NCI-H345 (cell line): ENCODE results near the gene DCLK2.

Source experiments
- DNase-seq: peaks from one replicate; lab custom pipeline; 2025; lab: John Stamatoyannopoulos, UW

Gene DCLK2

GRCh38 chr4:150070464-150071170 lies 7.6 kb upstream of the DCLK2 start:
- DNase-seq: no peak

GRCh38 chr4:150072471-150072870 lies 5.8 kb upstream of the DCLK2 start:
- DNase-seq: no peak

DNA sequence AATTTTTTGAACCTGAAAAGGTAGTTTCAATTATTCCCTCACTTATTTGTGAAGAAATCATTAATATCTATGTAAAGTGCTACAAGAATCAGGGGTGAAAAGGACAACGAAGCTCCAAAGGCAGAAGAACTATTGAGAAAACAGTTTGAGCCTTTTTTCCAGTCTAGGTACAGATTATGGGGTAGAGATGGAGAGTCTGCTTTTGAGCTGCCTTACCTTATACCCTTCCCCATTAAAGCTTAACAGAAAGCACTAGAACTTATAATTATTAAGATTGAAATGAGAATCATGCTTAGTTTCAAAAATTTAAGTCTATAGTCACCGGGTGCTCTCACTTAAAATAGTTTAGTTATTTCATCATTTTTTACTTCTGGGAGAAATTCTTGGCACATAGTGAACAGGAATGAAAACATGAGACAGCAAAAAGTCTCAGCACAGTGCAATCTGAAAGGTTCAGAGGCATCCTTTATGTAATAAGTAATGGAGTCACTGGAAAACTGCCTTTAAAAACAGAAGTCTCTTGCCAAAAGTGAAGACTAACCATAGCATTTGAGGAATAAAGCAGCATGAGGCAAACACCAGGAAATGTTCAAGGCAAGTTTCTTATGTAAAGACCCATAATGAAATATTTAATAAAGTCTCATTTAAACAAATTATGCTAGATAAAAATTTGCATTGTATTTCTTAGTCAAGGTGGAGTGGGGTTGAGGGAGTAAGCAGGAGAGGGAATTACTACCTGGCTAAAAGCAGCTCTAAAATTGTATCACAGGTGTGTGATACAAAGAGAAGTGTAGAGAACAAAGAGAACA lies 5.1 kb upstream of the DCLK2 start:
- DNase-seq: no peak

DNA sequence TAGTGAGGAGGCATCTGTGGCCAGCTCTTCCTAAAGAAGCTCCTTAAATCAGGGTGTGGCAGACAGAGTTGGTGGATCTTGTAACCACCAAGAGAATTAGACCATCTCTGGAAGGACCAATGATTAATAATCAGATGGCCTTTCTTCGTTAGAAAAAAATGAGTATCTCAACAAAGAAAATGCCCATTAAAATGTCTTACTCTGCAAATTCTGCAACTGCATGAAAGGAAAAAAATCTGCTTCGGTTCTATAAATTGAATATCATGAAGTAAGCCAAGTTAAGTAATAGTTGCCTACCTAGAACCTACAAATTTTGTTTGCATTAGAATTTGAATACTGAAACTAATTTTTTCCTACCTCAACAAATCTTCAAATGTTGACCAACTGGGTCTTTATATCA lies 4.2 kb upstream of the DCLK2 start:
- no peak for DNase-seq

DNA sequence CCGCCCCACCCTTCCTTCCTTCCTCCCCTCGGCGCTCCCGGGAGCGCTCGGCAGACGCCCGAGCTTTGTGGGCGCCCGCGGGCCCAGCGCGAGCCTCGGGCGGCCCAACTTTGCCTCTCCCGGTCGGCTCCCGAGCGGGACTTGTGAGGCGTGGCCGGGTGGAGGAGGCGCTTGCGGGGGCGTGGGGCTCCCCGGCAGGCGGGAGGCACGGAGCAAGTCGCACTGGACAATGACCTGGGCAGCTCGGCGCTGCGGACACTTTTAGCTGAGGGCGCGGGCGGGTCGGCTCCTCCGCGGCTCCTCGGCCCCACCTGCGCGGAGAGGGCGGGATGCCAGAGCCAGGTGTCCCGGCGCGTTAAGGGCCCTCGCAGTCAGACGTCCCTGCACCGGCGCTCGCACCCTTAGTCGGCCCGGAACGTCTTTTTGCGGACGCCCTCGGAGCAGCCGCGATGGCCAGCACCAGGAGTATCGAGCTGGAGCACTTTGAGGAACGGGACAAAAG lies 385 bp downstream of the DCLK2 start:
- DNase-seq: peak; percentile 36

- DNase-seq: peak; percentile 68
Observed at GRCh38 chr4:150079081-150079581, 886 bp downstream of the DCLK2 start.

GRCh38 chr4:150080337-150080736 lies 2.1 kb downstream of the DCLK2 start:
- no peak for DNase-seq

GRCh38 chr4:150080875-150081274 lies 2.6 kb downstream of the DCLK2 start:
- no peak for DNase-seq

DNA sequence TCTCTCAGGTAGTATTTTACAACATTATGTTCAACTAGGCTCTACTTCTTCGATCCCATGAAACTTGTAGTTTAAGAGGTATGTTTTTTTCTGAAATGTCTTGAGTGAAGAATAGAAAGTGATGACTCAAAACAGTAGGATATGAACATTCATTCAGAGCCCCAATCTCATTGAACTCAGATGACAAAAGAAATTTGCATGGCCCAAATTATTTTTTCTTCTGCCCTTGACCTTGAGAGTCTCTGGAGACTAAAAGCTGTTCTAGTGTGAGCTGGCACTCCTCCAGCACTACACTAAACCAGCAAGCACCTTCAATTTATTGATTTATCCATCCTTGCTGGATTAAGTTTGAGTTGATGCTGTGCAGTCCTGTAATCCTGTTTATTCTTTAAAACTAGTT lies 4.0 kb downstream of the DCLK2 start:
- peak; percentile 32 for DNase-seq

DNA sequence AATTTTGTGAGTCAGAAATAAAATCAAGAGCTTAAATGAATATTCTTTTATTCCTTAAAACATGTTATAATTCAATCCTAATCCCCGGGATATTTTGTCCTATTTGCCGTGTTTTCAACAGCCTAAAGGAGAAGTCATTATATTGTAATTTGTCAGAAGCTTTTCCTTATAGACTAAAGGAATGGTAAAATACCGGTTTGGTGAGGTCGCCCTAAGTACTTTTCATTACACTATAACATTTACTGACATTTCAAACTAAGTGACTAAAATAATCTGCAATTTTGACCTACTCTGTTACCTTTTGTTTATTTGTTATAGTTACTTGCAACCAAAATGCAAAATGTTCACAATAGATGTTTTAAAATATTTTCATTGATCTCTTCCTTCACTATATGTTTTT lies 8.8 kb downstream of the DCLK2 start:
- DNase-seq: no peak

DNA sequence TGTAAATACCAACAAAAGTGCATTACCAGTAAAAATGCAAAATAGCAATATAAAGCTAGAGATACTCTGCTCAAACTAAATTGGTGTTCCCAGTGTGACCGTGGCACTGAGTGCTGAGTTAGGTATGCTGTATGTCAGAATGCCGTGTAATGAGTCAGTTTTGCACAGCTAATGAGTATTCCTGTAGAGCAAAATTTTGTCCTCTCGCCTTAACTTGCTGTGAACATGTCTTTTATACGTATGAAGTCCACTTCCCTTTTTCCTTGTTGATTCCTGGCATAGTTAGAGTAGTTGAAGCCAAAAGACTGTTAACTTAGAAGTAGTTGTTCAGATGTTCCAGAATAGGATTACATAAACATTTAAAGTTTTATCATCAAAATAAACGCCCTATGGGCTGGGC lies 11.5 kb downstream of the DCLK2 start:
- no peak for DNase-seq

DNA sequence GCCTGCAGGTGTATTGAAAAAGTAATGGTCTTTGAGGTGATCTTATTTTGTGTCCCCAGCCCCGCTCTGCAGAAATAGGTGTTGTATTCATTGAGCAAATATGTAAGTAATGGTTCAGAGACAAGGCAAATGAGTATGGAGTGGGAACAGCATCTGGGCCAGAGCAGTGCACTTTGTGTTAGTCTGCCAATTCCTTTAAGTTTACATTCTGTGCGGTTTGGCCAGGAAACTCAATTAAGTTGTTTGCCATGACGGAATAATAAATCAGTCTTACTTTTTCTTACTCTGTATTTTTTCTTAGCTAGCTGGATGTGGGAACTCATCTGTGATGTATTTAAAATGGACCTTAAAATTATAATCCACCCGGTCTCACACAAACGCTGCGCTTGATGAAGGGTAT lies 12.6 kb downstream of the DCLK2 start:
- no peak for DNase-seq

- DNase-seq: no peak
Observed at GRCh38 chr4:150094676-150095075, 16.4 kb downstream of the DCLK2 start.

DNA sequence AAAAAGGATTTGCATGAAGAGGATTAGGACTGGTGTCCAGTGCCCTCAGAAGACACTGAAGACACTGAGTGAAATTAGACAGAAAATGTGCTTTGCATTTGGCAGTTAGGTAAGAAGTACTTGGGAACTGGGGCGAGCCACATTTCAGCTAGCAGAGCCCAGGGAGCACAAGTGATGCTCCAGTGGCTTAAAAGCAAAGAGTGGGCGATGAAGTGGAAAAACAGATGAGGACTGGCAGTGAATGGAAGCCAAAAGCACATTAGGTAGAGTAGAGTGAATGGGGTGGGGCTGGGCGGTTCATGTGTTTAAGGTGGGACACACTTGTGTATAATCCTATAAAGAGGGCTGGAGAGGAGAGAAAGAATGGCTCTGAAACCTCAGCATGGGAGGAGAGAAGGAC lies 18.4 kb downstream of the DCLK2 start:
- peak; percentile 49 for DNase-seq

DNA sequence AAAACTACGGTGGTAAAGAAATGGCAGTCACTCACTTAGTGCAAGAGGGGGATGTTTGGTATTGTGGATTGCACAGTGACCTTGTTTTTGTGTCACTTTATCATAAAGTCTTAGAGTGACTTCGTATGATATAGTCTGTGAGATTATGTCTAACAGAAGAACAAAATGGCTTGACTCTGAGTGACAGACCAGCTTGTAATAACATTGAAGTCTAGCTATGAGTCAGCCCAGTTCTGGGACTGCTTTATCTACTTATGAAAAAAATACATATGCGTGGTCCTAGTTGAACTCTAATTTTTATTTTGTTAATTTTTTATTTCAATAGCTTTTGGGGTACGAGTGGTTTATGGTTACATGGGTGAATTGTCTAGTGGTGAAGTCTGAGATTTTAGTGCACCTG lies 20.0 kb downstream of the DCLK2 start:
- no peak for DNase-seq

- DNase-seq: no peak
Observed at GRCh38 chr4:150104404-150105027, 26.3 kb downstream of the DCLK2 start.

DNA sequence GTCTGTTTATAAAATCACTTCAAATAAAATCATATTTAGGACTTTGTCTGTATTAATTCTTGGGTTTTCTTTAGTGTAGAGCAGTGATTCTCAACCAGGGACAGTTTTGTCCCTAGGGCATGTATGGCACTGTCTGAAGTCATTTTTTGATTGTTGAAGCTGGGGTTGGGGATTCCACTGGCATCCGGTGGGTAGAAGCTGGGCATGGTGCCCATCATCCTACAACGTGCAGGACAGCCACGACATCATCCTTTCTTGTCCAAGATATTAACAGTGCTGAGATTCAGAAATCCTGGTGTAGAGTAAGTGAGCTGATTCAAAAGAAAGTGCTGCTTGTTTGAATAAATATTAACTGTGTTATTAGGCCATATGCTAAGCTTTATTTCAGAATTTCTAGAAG lies 28.6 kb downstream of the DCLK2 start:
- DNase-seq: no peak

GRCh38 chr4:150108691-150109090 lies 30.4 kb downstream of the DCLK2 start:
- no peak for DNase-seq

DNA sequence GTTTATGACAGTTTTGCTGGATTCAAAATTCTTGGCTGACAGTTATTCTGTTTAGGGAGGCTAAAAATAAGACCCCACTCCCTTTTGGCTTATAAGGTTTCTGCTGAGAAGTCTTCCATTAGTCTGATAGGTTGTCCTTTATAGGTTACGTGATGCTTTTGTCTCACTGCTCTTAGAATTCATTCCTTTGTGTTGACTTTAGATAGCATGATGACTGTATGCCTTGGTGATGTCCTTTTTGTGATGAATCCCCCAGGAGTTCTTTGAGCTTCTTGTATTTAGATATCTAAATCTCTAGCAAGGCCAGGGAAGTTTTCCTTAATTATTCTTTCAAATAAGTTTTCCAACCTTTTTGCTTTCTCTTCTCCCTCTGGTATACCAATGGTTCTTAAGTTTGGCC lies 36.4 kb downstream of the DCLK2 start:
- no peak for DNase-seq

GRCh38 chr4:150115851-150116250 lies 37.6 kb downstream of the DCLK2 start:
- DNase-seq: no peak

- no peak for DNase-seq
Observed at GRCh38 chr4:150116506-150116905, 38.3 kb downstream of the DCLK2 start.

DNA sequence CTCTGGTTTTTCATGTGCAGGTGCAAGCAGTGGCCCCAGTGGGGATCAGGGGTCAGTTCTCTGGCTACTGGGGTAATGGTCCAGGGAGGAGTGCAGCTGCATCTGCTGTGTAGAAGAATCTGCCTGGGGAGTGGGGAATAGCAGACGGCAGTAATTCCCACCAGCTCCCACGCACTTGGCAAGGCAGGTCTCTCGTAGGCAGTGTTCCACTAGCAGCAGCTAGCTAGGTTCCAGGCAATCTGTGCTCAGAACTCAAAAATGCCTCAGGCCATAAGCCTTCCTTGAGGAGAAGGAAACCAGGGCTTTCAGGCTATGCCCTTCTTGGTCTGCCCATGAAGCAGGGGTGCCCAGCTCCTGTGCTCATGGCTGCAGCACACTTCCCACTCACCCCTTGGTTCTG lies 38.8 kb downstream of the DCLK2 start:
- DNase-seq: no peak

DNA sequence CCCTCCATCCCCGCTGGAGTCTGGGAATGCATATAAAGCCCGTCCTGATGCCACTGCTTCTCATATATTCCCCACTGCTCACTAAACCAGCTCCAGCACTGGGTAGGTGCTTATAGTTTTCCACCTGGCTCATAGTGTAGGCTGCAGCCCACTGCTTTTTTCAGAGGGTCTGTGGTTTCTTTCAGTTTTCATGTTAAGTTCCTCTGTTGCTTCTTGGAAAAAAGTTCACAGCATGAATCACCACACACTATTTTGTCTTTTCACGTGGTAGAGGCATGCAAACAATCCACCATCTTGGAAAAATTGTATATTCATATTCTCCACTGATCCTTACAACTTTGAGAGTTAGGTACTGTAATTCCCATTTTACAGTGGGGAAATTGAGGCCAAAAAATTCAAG lies 39.4 kb downstream of the DCLK2 start:
- DNase-seq: no peak
